Measurements from ENCODE around the gene DSG4.

DNA sequence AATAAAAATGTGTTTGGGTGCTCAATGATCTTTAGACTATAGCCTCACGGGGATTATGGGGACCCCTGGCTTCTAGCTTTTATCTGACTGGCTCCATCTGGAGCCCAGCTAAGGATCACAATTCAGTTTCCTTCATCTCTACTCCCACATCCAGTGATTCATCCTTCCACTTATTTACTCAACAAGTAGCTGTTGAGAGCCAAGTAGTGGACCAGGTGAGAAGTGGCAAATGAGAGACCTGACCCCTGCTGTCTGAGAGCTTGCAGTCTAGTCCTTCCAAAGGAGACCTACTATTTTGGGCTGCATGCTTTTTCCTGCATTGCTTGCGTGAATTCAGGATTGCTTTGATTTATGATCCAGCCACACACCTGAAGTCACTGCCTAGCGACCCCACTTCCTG lies 60.2 kb downstream of the DSG4 start:
- no peak for TF ChIP-seq POLR2A (IDR thresholded peaks at IDR 0.05; ENCODE audit: low read depth, low read length)
- no peak for TF ChIP-seq POLR2AphosphoS5 (IDR thresholded peaks at IDR 0.05; ENCODE audit: low read depth, low read length)

Data from GM12892 (cell line).